Esophagus muscularis mucosa (tissue), 3 donors: ENCODE data around the gene SCAMP1.

ENCODE experiments used
- CTCF ChIP-seq, 3 experiments: fragments of 200-600 bp in 2 of 3; fragments of 450-650 bp in 1 of 3; sonication (generic) in 2 of 3; IDR thresholded peaks; one replicate each; pipeline ENCODE4 v1.5.1; 2017 to 2019; ENCODE audit warnings: antibody characterized with exemption in 3 of 3, mild to moderate bottlenecking in 2 of 3, moderate library complexity in 1 of 3
- POLR2A ChIP-seq: fragments of 450-650 bp; IDR thresholded peaks from one replicate; pipeline ENCODE4 v1.6.1; 2017; ENCODE audit warnings: antibody characterized with exemption, moderate library complexity, mild to moderate bottlenecking, low read depth
- POLR2AphosphoS5 ChIP-seq, 2 donors: sonication (generic); formaldehyde crosslinking; IDR thresholded peaks; one replicate each; pipeline ENCODE4 v1.6.1; 2017; ENCODE audit warnings: antibody characterized with exemption in 2 of 2

GRCh38 chr5:78433972-78434371 is 73.6 kb downstream of the SCAMP1 start:
- TF ChIP-seq POLR2A (no peak), POLR2AphosphoS5 (IDR thresholded peaks at IDR 0.05) (no peak), CTCF (IDR thresholded peaks at IDR 0.05) (no peak)
